Large intestine (tissue), 3 donors: ENCODE data around the gene OR5H2. TPM values are rescaled to one million over a fixed set of nuclear protein-coding genes. Genes with fewer than 3 reads are reported as not detected.

Source experiments
- DNase-seq, 2 donors: peaks; one replicate each; pipeline versions ENCODE4 v3.0.0 to v3.0.0-alpha.2; 2013
- H3K27ac ChIP-seq: one replicate; pipeline ENCODE4 v1.5.1; 2013; ENCODE audit warnings: low read length
- H3K27me3 ChIP-seq: 2 replicates; pipeline ENCODE4 v1.6.1; 2013; ENCODE audit warnings: low read length; ENCODE audit not compliant: control insufficient read depth, insufficient read depth
- H3K36me3 ChIP-seq: 2 replicates; pipeline ENCODE4 v1.6.1; 2013; ENCODE audit warnings: low read length; ENCODE audit not compliant: control insufficient read depth, insufficient read depth
- H3K4me1 ChIP-seq: one replicate; pipeline ENCODE4 v1.6.1; 2013; ENCODE audit warnings: low read length; ENCODE audit not compliant: control insufficient read depth, insufficient read depth
- H3K4me3 ChIP-seq: one replicate; pipeline ENCODE4 v1.5.1; 2013; ENCODE audit warnings: low read length
- H3K9me3 ChIP-seq: one replicate; pipeline ENCODE4 v1.6.1; 2013; ENCODE audit warnings: mild to moderate bottlenecking, low read depth, low read length, moderate library complexity; ENCODE audit not compliant: control insufficient read depth
- WGBS: methylation state at CpG from one replicate; pipeline ENCODE4 v1.1.5; 2013; ENCODE audit warnings: low lambda C conversion rate; ENCODE audit not compliant: insufficient coverage; 5-methylcytosine and 5-hydroxymethylcytosine counted together
- polyA plus RNA-seq: library from polyadenylated mRNA; unstranded; fragments of 120-200 nt; gene quantifications from one replicate; pipeline ENCODE4 v1.2.1, GENCODE V29; 2013

OR5H2 gene
- polyA plus RNA-seq, 1 donor: not detected

- Histone ChIP-seq H3K27me3 (peaks cover 2% of the 10 kb centered on the region), H3K27ac (no peak overlapping the region), H3K9me3 (no peaks in the 10 kb centered on the region), H3K4me1 (no peaks in the 10 kb centered on the region), H3K4me3 (no peak overlapping the region), H3K36me3 (no peaks in the 10 kb centered on the region)
- peak; percentile 8 to 24 for DNase-seq
- WGBS: no CpG with 5 or more reads among the region's 6 CpGs
Observed at GRCh38 chr3:98329392-98330124, 47.3 kb downstream of the OR5H2 start.

GRCh38 chr3:98331329-98331728 lies 49.0 kb downstream of the OR5H2 start:
- no peak for DNase-seq
- H3K4me3 ChIP-seq: no peak overlapping the region
- H3K27ac ChIP-seq: no peak overlapping the region
- H3K36me3 ChIP-seq: no peaks in the 10 kb centered on the region
- H3K27me3 ChIP-seq: no peaks in the 10 kb centered on the region
- WGBS: no CpG with 5 or more reads among the region's 1 CpG
- no peaks in the 10 kb centered on the region for H3K4me1 ChIP-seq
- H3K9me3 ChIP-seq: no peaks in the 10 kb centered on the region

Other genes starting within 250 kb of the OR5H2 start
- not detected for gene GABRR3, start 247.2 kb upstream of the OR5H2 start, polyA plus RNA-seq
- gene OR5AC2, start 195.3 kb upstream of the OR5H2 start, polyA plus RNA-seq: not detected
- gene OR5H1, start 151.8 kb upstream of the OR5H2 start, polyA plus RNA-seq: not detected
- not detected for gene OR5H14, start 135.0 kb upstream of the OR5H2 start, polyA plus RNA-seq
- not detected for gene OR5H15, start 115.8 kb upstream of the OR5H2 start, polyA plus RNA-seq
- not detected for gene OR5H6, start 18.3 kb upstream of the OR5H2 start, polyA plus RNA-seq
- gene OR5K4, start 71.3 kb downstream of the OR5H2 start, polyA plus RNA-seq: not detected
- not detected for gene OR5K3, start 108.2 kb downstream of the OR5H2 start, polyA plus RNA-seq
- gene OR5K1, start 180.7 kb downstream of the OR5H2 start, polyA plus RNA-seq: 0.03 TPM
- 0.40 TPM for gene OR5K2, start 215.2 kb downstream of the OR5H2 start, polyA plus RNA-seq
- 111 TPM for gene CLDND1, start 240.4 kb downstream of the OR5H2 start, polyA plus RNA-seq
- 0.24 TPM for gene GPR15, start 249.5 kb downstream of the OR5H2 start, polyA plus RNA-seq